D721Med (cell line): ENCODE data around the gene MB21D2.

Experiments used
- DNase-seq: peaks from one replicate; pipeline ENCODE4 v3.0.0; 2011; ENCODE audit warnings: low spot score; ENCODE audit not compliant: insufficient read length
- FAIRE-seq: peaks from 2 replicates; lab custom pipeline; 2011; peaks lifted over from hg19 to GRCh38; lab: Jason Lieb, UNC
- CTCF ChIP-seq: IDR thresholded peaks from 2 replicates; pipeline ENCODE4 v1.5.1; 2012; ENCODE audit warnings: mild to moderate bottlenecking, control low read depth; ENCODE audit not compliant: insufficient read depth; ENCODE audit errors: missing control alignments

MB21D2 gene

GRCh38 chr3:192843119-192843518 is 74.5 kb downstream of the MB21D2 start:
- no peak for TF ChIP-seq CTCF
- DNase-seq: no peak
- FAIRE-seq: no peak

- FAIRE-seq: no peak
Observed at GRCh38 chr3:192842711-192843110, 74.9 kb downstream of the MB21D2 start.

GRCh38 chr3:192842138-192842537 is 75.5 kb downstream of the MB21D2 start:
- TF ChIP-seq CTCF: no peak
- FAIRE-seq: no peak
- no peak for DNase-seq

More at GRCh38 chr3:192842711-192843110, 74.9 kb downstream of the MB21D2 start:
- no peak for DNase-seq
- no peak for TF ChIP-seq CTCF

GRCh38 chr3:192841428-192841827 is 76.2 kb downstream of the MB21D2 start:
- no peak for DNase-seq
- no peak for FAIRE-seq
- no peak for TF ChIP-seq CTCF

- no peak for TF ChIP-seq CTCF
- DNase-seq: no peak
- FAIRE-seq: no peak
Observed at GRCh38 chr3:192840143-192840836, 77.4 kb downstream of the MB21D2 start.

- FAIRE-seq (no peak), DNase-seq (no peak)
Observed at GRCh38 chr3:192835818-192836815, 81.5 kb downstream of the MB21D2 start.

More at GRCh38 chr3:192835818-192836815, 81.5 kb downstream of the MB21D2 start:
- no peak for TF ChIP-seq CTCF
